ENCODE data around the gene TMEM259. TPM values are rescaled to one million over a fixed set of nuclear protein-coding genes. Genes with fewer than 3 reads are reported as not detected.

Gene TMEM259
- total and polyA plus RNA-seq, 9 of the 15 experiments (the other 6 are each of a cell fraction or from before 2014, with no cell fraction given), result 0.52 to 231 (median 63.6) TPM

DNA sequence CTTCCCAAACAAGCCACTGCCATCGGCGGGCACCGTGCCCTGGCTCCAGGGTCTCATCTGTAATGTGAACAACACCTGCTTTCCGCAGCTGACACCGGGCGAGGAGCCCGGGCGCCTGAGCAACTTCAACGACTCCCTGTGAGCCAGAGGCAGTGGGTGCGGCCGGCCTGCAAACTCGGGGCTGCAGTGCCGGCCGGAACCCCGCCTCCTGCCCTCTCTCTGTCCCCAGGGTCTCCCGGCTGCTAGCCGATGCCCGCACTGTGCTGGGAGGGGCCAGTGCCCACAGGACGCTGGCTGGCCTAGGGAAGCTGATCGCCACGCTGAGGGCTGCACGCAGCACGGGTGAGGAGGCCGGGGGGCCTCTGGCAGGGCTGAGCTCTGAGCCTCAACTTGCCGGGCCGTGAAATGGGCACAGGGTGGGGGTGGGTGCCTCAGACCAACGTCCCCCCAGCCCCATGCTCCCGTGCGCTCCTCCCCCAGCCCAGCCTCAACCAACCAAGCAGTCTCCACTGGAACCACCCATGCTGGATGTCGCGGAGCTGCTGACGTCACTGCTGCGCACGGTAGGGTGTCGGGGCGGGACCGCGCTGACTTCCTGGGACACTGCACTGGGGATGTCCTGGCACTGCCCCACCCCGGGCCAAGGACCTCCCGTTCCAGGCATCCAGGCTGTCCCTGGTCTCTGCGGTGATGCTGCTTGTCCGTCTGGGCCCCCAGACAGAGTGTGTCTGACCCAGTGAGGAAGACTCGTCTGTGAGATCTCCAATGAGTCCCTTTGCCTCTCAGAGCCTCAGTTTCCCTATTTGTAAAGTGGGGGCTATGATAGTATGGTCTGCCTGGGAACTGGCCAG lies 21.1 kb upstream of the TMEM259 start (continued):
- no peak for TF ChIP-seq ARID2 (IDR thresholded peaks at IDR 0.05)
- TF ChIP-seq, protein P1, sequence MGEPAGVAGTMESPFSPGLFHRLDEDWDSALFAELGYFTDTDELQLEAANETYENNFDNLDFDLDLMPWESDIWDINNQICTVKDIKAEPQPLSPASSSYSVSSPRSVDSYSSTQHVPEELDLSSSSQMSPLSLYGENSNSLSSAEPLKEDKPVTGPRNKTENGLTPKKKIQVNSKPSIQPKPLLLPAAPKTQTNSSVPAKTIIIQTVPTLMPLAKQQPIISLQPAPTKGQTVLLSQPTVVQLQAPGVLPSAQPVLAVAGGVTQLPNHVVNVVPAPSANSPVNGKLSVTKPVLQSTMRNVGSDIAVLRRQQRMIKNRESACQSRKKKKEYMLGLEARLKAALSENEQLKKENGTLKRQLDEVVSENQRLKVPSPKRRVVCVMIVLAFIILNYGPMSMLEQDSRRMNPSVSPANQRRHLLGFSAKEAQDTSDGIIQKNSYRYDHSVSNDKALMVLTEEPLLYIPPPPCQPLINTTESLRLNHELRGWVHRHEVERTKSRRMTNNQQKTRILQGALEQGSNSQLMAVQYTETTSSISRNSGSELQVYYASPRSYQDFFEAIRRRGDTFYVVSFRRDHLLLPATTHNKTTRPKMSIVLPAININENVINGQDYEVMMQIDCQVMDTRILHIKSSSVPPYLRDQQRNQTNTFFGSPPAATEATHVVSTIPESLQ (CRISPR knock-in tag; IDR thresholded peaks at IDR 0.05), result no peak
- no peak for TF ChIP-seq NCOA6 (IDR thresholded peaks at IDR 0.05)
- no peak for TF ChIP-seq AFF1 (IDR thresholded peaks at IDR 0.05; ENCODE audit: low read depth in 1 of 2, partially characterized antibody in 2 of 2)
- TF ChIP-seq, protein P2, sequence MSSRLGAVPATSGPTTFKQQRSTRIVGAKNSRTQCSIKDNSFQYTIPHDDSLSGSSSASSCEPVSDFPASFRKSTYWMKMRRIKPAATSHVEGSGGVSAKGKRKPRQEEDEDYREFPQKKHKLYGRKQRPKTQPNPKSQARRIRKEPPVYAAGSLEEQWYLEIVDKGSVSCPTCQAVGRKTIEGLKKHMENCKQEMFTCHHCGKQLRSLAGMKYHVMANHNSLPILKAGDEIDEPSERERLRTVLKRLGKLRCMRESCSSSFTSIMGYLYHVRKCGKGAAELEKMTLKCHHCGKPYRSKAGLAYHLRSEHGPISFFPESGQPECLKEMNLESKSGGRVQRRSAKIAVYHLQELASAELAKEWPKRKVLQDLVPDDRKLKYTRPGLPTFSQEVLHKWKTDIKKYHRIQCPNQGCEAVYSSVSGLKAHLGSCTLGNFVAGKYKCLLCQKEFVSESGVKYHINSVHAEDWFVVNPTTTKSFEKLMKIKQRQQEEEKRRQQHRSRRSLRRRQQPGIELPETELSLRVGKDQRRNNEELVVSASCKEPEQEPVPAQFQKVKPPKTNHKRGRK (tag; IDR thresholded peaks at IDR 0.05), result no peak
- TF ChIP-seq RERE (CRISPR knock-in tag; IDR thresholded peaks at IDR 0.05; ENCODE audit: borderline replicate concordance), result no peak
- TF ChIP-seq EWSR1 (IDR thresholded peaks at IDR 0.05; ENCODE audit: borderline replicate concordance, low read depth, partially characterized antibody), result no peak
- TF ChIP-seq ZNF586 (CRISPR knock-in tag; conservative IDR thresholded peaks at IDR 0.05), result no peak
- TF ChIP-seq SRSF7 (optimal IDR thresholded peaks at IDR 0.05; ENCODE audit: low read depth, low read length), result no peak
- TF ChIP-seq HDGF (IDR thresholded peaks at IDR 0.05), result no peak
- TF ChIP-seq EGR1 (conservative IDR thresholded peaks at IDR 0.05), result peak; percentile 29; the same call in 1 of the 2 replicates
